Epithelial cell of esophagus (primary cell): ENCODE measurements around the gene GALM.
"Not testable (repeated sequence)": the region's sequence is repeated elsewhere in the genome, so short reads cannot be mapped to it uniquely, and the experiment has no call there.

ENCODE experiments used
- DNase-seq: peaks from one replicate; pipeline ENCODE4 v3.0.0; 2010; ENCODE audit warnings: low read depth
- H3K4me3 ChIP-seq: 2 replicates; pipeline ENCODE4 v1.5.1; 2011; ENCODE audit warnings: mild to moderate bottlenecking, low read length, control low read depth
- TF ChIP-seq, protein P1 (sequence below): IDR thresholded peaks from 2 replicates; pipeline ENCODE4 v1.5.1; 2011; ENCODE audit warnings: low read depth, mild to moderate bottlenecking, low read length, control low read depth, inconsistent platforms; ENCODE audit not compliant: insufficient read depth; ENCODE audit errors: missing control alignments

The GALM gene

GRCh38 chr2:38635139-38635538, 30.8 kb upstream of the GALM start:
- no peak for DNase-seq
- H3K4me3 ChIP-seq, result no peak overlapping the region
- TF ChIP-seq, protein P1, sequence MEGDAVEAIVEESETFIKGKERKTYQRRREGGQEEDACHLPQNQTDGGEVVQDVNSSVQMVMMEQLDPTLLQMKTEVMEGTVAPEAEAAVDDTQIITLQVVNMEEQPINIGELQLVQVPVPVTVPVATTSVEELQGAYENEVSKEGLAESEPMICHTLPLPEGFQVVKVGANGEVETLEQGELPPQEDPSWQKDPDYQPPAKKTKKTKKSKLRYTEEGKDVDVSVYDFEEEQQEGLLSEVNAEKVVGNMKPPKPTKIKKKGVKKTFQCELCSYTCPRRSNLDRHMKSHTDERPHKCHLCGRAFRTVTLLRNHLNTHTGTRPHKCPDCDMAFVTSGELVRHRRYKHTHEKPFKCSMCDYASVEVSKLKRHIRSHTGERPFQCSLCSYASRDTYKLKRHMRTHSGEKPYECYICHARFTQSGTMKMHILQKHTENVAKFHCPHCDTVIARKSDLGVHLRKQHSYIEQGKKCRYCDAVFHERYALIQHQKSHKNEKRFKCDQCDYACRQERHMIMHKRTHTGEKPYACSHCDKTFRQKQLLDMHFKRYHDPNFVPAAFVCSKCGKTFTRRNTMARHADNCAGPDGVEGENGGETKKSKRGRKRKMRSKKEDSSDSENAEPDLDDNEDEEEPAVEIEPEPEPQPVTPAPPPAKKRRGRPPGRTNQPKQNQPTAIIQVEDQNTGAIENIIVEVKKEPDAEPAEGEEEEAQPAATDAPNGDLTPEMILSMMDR, result no peak

GRCh38 chr2:38636069-38636468, 29.8 kb upstream of the GALM start:
- DNase-seq, result no peak
- TF ChIP-seq, protein P1, result no peak
- no peak overlapping the region for H3K4me3 ChIP-seq

- H3K4me3 ChIP-seq, DNase-seq: not testable (repeated sequence)
Measured at GRCh38 chr2:38642373-38643017, 23.4 kb upstream of the GALM start.

GRCh38 chr2:38643021-38643671, 22.8 kb upstream of the GALM start:
- TF ChIP-seq, protein P1, result no peak
- no peak overlapping the region for H3K4me3 ChIP-seq
- DNase-seq, result no peak

- not testable (repeated sequence) for H3K4me3 ChIP-seq
Measured at GRCh38 chr2:38643683-38644511, 22.0 kb upstream of the GALM start.

DNA sequence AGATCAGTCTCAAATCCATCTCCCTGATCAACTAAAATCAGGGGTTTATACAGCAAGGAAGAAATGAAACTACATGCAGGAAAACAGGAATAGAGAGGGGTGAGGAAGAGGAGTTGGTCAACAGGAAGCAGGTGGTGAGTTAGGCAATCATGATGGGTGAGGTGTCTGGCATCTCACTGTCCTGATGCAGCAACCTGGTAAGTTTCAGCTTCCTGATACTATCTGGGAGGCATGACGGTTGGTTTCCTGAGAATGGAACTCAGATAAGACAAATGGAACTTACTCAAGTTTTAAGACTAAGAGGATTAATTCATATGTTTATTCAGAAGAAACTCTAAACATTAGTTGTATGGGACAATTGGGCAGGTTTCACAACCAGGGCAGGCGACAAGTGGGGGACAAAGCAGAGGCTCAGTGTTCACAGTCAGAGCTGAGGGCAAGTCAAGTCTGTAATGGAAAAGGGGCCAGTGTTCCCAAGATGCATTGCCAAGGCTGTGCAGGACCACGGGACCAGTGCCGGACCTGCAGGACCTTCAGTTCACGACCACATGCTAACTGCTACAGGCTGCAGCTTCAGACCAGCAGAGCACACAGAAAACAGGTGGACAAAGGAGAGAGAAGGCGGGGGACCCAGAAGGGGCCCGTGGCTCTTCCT, 17.7 kb upstream of the GALM start:
- peak; percentile 85 for DNase-seq
- TF ChIP-seq, protein P1, result no peak
- H3K4me3 ChIP-seq, result no peak overlapping the region

More at GRCh38 chr2:38643683-38644511, 22.0 kb upstream of the GALM start:
- DNase-seq, result not testable (repeated sequence)

GRCh38 chr2:38649176-38649728, 16.7 kb upstream of the GALM start:
- DNase-seq, result no peak
- H3K4me3 ChIP-seq, result no peak overlapping the region
- TF ChIP-seq, protein P1, result no peak
